Neural progenitor cell (in vitro differentiated cells): ENCODE measurements around the gene PACSIN3.

Experiments
- EZH2 ChIP-seq: fragments of 200-600 bp; sonication (generic); IDR thresholded peaks from 2 replicates; pipeline ENCODE4 v1.6.1; 2017; ENCODE audit warnings: antibody characterized with exemption, mild to moderate bottlenecking, moderate library complexity
- TF ChIP-seq, protein P1 (sequence below): fragments of 200-600 bp; sonication (generic); IDR thresholded peaks from 2 replicates; pipeline ENCODE4 v1.5.1; 2017; ENCODE audit warnings: antibody characterized with exemption, mild to moderate bottlenecking

DNA sequence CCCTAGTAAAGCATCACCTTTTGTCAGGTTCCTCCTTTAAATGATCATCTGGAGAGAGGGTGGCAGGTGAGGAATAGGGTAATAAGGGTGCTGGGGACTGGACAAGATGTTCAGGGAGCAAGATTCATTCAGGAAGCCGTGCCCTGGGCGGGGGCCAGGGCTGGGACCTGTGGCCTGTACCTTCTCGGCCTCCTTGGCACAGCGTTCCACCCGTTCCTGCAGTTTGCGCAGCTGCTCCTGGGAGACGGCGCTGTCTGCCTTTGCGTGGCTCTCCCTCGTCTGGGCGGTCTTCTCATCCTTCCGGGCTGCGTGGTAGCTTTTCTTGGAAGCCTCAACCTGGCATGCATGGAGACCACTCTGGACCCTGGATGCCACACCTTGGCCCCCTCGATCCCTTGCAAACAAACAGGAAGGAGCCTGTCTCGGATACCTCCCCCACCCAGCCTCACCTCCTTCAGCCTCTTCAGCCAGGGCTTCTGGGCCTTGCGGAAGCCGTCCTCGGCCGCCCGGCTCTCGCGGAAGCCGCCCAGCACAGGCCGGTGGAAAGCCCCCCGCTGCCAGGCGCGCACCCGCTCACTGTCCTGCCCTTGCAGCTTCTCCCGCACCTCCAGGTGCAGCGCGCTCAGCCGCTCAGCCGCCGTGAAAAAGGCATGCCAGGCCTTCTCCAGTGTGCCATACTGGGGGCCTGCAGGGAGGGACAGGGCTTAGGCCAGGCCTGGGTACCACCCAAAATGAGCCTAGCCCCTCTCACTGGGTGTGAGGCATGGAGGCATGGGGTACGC is 6.0 kb downstream of the PACSIN3 start:
- TF ChIP-seq, protein P1, sequence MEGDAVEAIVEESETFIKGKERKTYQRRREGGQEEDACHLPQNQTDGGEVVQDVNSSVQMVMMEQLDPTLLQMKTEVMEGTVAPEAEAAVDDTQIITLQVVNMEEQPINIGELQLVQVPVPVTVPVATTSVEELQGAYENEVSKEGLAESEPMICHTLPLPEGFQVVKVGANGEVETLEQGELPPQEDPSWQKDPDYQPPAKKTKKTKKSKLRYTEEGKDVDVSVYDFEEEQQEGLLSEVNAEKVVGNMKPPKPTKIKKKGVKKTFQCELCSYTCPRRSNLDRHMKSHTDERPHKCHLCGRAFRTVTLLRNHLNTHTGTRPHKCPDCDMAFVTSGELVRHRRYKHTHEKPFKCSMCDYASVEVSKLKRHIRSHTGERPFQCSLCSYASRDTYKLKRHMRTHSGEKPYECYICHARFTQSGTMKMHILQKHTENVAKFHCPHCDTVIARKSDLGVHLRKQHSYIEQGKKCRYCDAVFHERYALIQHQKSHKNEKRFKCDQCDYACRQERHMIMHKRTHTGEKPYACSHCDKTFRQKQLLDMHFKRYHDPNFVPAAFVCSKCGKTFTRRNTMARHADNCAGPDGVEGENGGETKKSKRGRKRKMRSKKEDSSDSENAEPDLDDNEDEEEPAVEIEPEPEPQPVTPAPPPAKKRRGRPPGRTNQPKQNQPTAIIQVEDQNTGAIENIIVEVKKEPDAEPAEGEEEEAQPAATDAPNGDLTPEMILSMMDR = no peak
- no peak for TF ChIP-seq EZH2
